HCT116 (cell line): ENCODE data around the gene SSH2. TPM values are rescaled to one million over a fixed set of nuclear protein-coding genes. Genes with fewer than 3 reads are reported as not detected.

Source experiments
- ATAC-seq: fragments of 200-7000 bp; cut with Tn5 transposase; 2 replicates; pipeline ENCODE4 v1.9.1; 2020; ENCODE audit warnings: mild to moderate bottlenecking, moderate library complexity
- BruUV-seq: library from RNA; stranded (reverse); fragments of 400-500 nt; replicated peaks from 2 replicates; lab custom pipeline; 2021; lab: Mats Ljungman, UMichigan
- CTCF ChIA-PET: fragments of 300-600 bp; sonication (Branson Sonifier 250); formaldehyde crosslinking; loops from one replicate; lab custom pipeline; 2021; ENCODE audit warnings: antibody characterized with exemption; lab: Charles Lee
- POLR2A ChIA-PET: fragments of 300-600, 350-600 bp; sonication (Branson Sonifier 250); formaldehyde crosslinking; loops from one replicate; lab custom pipeline; 2021; ENCODE audit warnings: antibody characterized with exemption; lab: Charles Lee
- RAD21 ChIA-PET, 2 experiments: fragments of 300-600 bp; sonication (Branson Sonifier 250); formaldehyde crosslinking; loops; one replicate each; lab custom pipeline; 2023; ENCODE audit warnings: low total read pairs in 2 of 2; ENCODE audit not compliant: uncharacterized antibody in 2 of 2, unreplicated experiment in 2 of 2, low non-redundant PET in 1 of 2; lab: Charles Lee
- DNase-seq: peaks from one replicate; pipeline ENCODE4 v3.0.0-alpha.2; 2010; ENCODE audit warnings: low read depth, low spot score
- H2AFZ ChIP-seq: fragments of 200-600 bp; shearing (Covaris generic), sonication (generic); 2 replicates; pipeline ENCODE4 v1.6.1; 2017; ENCODE audit warnings: low read depth, mixed run types, mixed read lengths, antibody characterized with exemption, low read length; ENCODE audit not compliant: poor library complexity, severe bottlenecking
- H3K27ac ChIP-seq: 2 replicates; pipeline ENCODE4 v1.5.1; 2012; ENCODE audit warnings: low read depth, low read length
- H3K27me3 ChIP-seq: fragments of 200-600 bp; sonication (generic); 2 replicates; pipeline ENCODE4 v1.6.1; 2016; ENCODE audit warnings: mixed run types, low read length, mixed read lengths; ENCODE audit not compliant: insufficient read depth
- H3K36me3 ChIP-seq, 2 experiments: fragments of 200-500 bp in 1 of 2; fragments of 200-600 bp in 1 of 2; sonication (Bioruptor generic) in 1 of 2; sonication (generic) in 1 of 2; 2 replicates each; pipeline versions ENCODE4 v1.5.1 to v1.6.1; 2014 to 2016; ENCODE audit warnings: low read length in 2 of 2, inconsistent platforms in 1 of 2, mixed read lengths in 1 of 2, mixed run types in 1 of 2; ENCODE audit not compliant: insufficient read depth in 2 of 2, control insufficient read depth in 1 of 2
- H3K4me1 ChIP-seq, 2 experiments: fragments of 200-600 bp in 1 of 2; sonication (generic) in 1 of 2; 2 replicates each; pipeline versions ENCODE4 v1.5.1 to v1.6.1; 2012 to 2017; ENCODE audit warnings: low read length in 2 of 2, inconsistent platforms in 1 of 2, mild to moderate bottlenecking in 1 of 2, mixed read lengths in 1 of 2, mixed run types in 1 of 2, moderate library complexity in 1 of 2; ENCODE audit not compliant: insufficient read depth in 2 of 2, control insufficient read depth in 1 of 2
- H3K4me2 ChIP-seq: fragments of 200-600 bp; sonication (generic); 2 replicates; pipeline ENCODE4 v1.6.1; 2017; ENCODE audit warnings: mixed run types, low read length, mixed read lengths
- H3K4me3 ChIP-seq, 2 experiments: fragments of 200-600 bp in 1 of 2; sonication (generic) in 1 of 2; replicated peaks in 1 of 2; 2 replicates each; pipeline ENCODE4 v1.5.1; 2011 to 2016; ENCODE audit warnings: low read length in 2 of 2, control low read depth in 1 of 2, low read depth in 1 of 2, mild to moderate bottlenecking in 1 of 2, mixed read lengths in 1 of 2, mixed run types in 1 of 2
- H3K79me2 ChIP-seq: fragments of 200-600 bp; sonication (generic); 2 replicates; pipeline ENCODE4 v1.6.1; 2017; ENCODE audit warnings: mild to moderate bottlenecking, mixed run types, low read length, moderate library complexity, mixed read lengths; ENCODE audit not compliant: insufficient read depth
- H3K9ac ChIP-seq: fragments of 200-600 bp; sonication (generic); 2 replicates; pipeline ENCODE4 v1.6.1; 2016; ENCODE audit warnings: low read length, mixed read lengths
- H3K9me2 ChIP-seq: fragments of 200-600 bp; sonication (generic), shearing (Covaris generic); 2 replicates; pipeline ENCODE4 v1.6.1; 2017; ENCODE audit warnings: mixed run types, mild to moderate bottlenecking, moderate library complexity; ENCODE audit not compliant: insufficient read depth
- H3K9me3 ChIP-seq, 2 experiments: fragments of 200-500 bp in 1 of 2; fragments of 200-600 bp in 1 of 2; sonication (Bioruptor generic) in 1 of 2; sonication (generic) in 1 of 2; 2 replicates each; pipeline ENCODE4 v1.6.1; 2014 to 2017; ENCODE audit warnings: low read length in 2 of 2, mixed read lengths in 2 of 2, inconsistent platforms in 1 of 2, low read depth in 1 of 2, mild to moderate bottlenecking in 1 of 2, mixed run types in 1 of 2, moderate library complexity in 1 of 2; ENCODE audit not compliant: control insufficient read depth in 1 of 2, insufficient read depth in 1 of 2
- H4K20me1 ChIP-seq: fragments of 200-600 bp; sonication (generic), shearing (Covaris generic); 2 replicates; pipeline ENCODE4 v1.6.1; 2017; ENCODE audit warnings: mixed run types, mild to moderate bottlenecking, moderate library complexity; ENCODE audit not compliant: insufficient read depth
- CBX3 ChIP-seq: IDR thresholded peaks from 2 replicates; pipeline ENCODE4 v1.6.1; 2012; ENCODE audit warnings: low read depth
- JUND ChIP-seq: IDR thresholded peaks from 2 replicates; pipeline ENCODE4 v1.6.1; 2012
- POLR2AphosphoS5 ChIP-seq: IDR thresholded peaks from 2 replicates; pipeline ENCODE4 v1.6.1; 2011; ENCODE audit warnings: mild to moderate bottlenecking, low read depth, low read length, moderate library complexity
- RAD21 ChIP-seq: IDR thresholded peaks from 2 replicates; pipeline ENCODE4 v1.6.1; 2012; ENCODE audit warnings: low read depth, mild to moderate bottlenecking
- YY1 ChIP-seq: IDR thresholded peaks from 2 replicates; pipeline ENCODE4 v1.6.1; 2011; ENCODE audit warnings: low read length, low read depth, moderate library complexity, mild to moderate bottlenecking; ENCODE audit not compliant: insufficient replicate concordance; ENCODE audit errors: extremely low read depth
- ZFX ChIP-seq: fragments of 450-650 bp; IDR thresholded peaks from 2 replicates; pipeline ENCODE4 v1.6.1; 2017
- intact Hi-C: fragments of 100-400 bp; cut with micrococcal nuclease; formaldehyde crosslinking; loops from 2 replicates; pipeline ENCODE4 v1.10.0; 2022
- total RNA-seq: library from RNA; stranded (reverse); gene quantifications from one replicate; pipeline ENCODE4 v1.2.1, GENCODE V29; 2021; ENCODE audit not compliant: unreplicated experiment
- TF ChIP-seq, protein P1 (sequence below), 3 experiments: fragments of 200-600 bp in 1 of 3; sonication (generic) in 1 of 3; IDR thresholded peaks in 2 of 3; conservative IDR thresholded peaks in 1 of 3; 2 replicates each; pipeline ENCODE4 v1.5.1; 2012 to 2017; ENCODE audit warnings: low read depth in 2 of 3, low read length in 2 of 3, antibody characterized with exemption in 1 of 3, borderline replicate concordance in 1 of 3, control low read depth in 1 of 3, mild to moderate bottlenecking in 1 of 3, mixed read lengths in 1 of 3, mixed run types in 1 of 3, moderate library complexity in 1 of 3; ENCODE audit not compliant: insufficient read depth in 1 of 3
- TF ChIP-seq, protein P2 (sequence below): IDR thresholded peaks from 2 replicates; pipeline ENCODE4 v1.6.1; 2012

SSH2 gene
- total RNA-seq, 1 experiment from 2014 or later = 17.0 TPM

DNA sequence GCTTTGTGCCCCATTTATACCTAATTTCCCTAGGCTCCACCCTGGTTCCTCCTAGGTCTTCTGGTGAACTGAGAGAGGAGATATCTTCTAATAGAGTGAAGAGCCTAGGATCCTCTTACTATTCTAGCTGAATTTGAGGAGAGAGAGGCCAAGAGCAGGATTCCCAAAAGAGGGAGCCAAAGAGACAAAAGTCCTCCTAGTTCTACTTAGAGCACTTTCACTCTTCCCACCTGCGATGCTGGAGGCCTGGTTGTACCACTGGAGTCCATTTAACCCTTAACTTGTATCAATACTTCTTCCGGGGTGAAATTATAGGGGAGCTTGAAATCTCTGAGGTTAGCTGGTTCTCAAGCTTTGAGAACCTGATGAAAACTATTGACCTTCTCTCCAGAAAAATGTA lies 3.4 kb upstream of the SSH2 start:
- peak; percentile 28 for DNase-seq
- Histone ChIP-seq H3K79me2 (peaks cover 14% of the 10 kb centered on the region), H3K9me3 (no peaks in the 10 kb centered on the region), H3K27ac (no peak overlapping the region), H3K9ac (no peak overlapping the region), H2AFZ (peak overlapping the region; percentile 71), H4K20me1 (no peaks in the 10 kb centered on the region), H3K4me3 (no peak overlapping the region), H3K4me1 (peaks cover 13 to 21% of the 10 kb centered on the region in 2 experiments), H3K36me3 (no peaks in the 10 kb centered on the region; a peak in 1 of 4 replicates), H3K4me2 (peak overlapping the region; percentile 37), H3K27me3 (no peaks in the 10 kb centered on the region), H3K9me2 (no peaks in the 10 kb centered on the region)
- ChIA-PET CTCF (interaction anchor here (0.6 to 4.8 kb wide), 10 partner anchors 9 to 733 kb away, joined by 3 to 106 read pairs (median 8); no protein-coding TSS in a partner anchor), POLR2A (no interaction called here), RAD21 (no interaction called here)
- intact Hi-C loops = loop anchor here (5.0 kb wide), 1 partner anchor 89 kb away; no protein-coding TSS in a partner anchor
- ATAC-seq = no peak
- no peak for TF ChIP-seq POLR2AphosphoS5
- peak; percentile 55 for TF ChIP-seq RAD21
- no peak for TF ChIP-seq ZFX
- TF ChIP-seq, protein P1, sequence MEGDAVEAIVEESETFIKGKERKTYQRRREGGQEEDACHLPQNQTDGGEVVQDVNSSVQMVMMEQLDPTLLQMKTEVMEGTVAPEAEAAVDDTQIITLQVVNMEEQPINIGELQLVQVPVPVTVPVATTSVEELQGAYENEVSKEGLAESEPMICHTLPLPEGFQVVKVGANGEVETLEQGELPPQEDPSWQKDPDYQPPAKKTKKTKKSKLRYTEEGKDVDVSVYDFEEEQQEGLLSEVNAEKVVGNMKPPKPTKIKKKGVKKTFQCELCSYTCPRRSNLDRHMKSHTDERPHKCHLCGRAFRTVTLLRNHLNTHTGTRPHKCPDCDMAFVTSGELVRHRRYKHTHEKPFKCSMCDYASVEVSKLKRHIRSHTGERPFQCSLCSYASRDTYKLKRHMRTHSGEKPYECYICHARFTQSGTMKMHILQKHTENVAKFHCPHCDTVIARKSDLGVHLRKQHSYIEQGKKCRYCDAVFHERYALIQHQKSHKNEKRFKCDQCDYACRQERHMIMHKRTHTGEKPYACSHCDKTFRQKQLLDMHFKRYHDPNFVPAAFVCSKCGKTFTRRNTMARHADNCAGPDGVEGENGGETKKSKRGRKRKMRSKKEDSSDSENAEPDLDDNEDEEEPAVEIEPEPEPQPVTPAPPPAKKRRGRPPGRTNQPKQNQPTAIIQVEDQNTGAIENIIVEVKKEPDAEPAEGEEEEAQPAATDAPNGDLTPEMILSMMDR (IDR thresholded peaks at IDR 0.05 in 2 of 3, conservative IDR thresholded peaks at IDR 0.05 in 1 of 3; ENCODE audit: borderline replicate concordance in 1 of 3, insufficient read depth in 1 of 3, low read depth in 2 of 3, low read length in 2 of 3) = peak; percentile 33 to 45 (median 44); a peak in 5 of 6 replicates
- BruUV-seq = no TSS peak

DNA sequence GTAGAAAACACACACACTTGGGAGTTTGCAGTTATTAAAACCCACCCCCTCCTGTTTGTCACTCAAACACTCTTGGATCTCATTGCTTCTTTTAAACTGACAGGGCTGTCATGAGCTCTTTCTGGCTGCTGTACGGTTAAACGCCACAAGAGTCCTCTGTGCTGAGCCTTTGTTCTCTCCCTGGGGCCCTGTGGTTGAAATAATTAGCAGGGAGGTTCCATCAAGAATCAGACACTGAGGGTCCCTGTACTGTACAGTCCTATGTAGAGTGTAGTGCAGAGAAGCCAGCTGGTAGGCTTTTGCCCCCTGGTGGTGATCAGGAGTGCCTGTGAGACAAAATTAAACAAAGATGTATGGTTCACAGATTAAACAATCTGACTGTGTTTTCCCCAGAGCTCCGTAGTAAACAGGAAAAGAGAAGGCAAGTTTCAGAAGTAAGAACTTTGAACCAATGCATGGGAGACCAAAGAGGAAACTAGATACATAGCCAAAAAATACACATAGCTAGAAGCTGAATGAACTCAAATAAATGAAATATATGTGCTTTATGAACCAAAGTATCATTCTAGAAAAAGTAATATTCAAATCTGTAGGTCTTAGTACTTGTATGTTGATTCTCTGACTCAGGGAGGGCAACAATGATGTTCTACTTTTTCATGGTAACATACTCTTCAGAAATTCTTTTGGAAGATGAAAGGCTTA lies 1.4 kb upstream of the SSH2 start:
- H3K4me2 ChIP-seq = peak overlapping the region; percentile 86
- peaks cover 34% of the 10 kb centered on the region for H3K79me2 ChIP-seq
- H4K20me1 ChIP-seq = no peaks in the 10 kb centered on the region
- DNase-seq (peak; percentile 82), ATAC-seq (peak; percentile 61)
- peak overlapping the region; percentile 74 to 92 for H3K4me3 ChIP-seq
- ChIA-PET POLR2A (interaction anchor here (1.0 to 1.3 kb wide), 3 partner anchors 84 to 124 kb away, joined by 3 read pairs; no protein-coding TSS in a partner anchor), RAD21 (interaction anchor here (0.7 to 2.5 kb wide), 9 partner anchors 63 to 350 kb away, joined by 3 to 18 read pairs (median 6); no protein-coding TSS in a partner anchor), CTCF (interaction anchor here (0.6 to 4.8 kb wide), 33 partner anchors 9 to 340 kb away, joined by 3 to 106 read pairs (median 6); partner anchors contain the start of gene EFCAB5)
- H3K9me3 ChIP-seq = no peaks in the 10 kb centered on the region
- H3K27ac ChIP-seq = no peak overlapping the region; the same call in 1 of the 2 replicates
- no peaks in the 10 kb centered on the region for H3K9me2 ChIP-seq
- H3K9ac ChIP-seq = 0 out of 2 replicates have a peak overlapping the region, but pooled peaks have one; percentile 69
- no peaks in the 10 kb centered on the region for H3K27me3 ChIP-seq
- peak overlapping the region; percentile 52 for H2AFZ ChIP-seq
- intact Hi-C loops = loop anchor here (1.0 to 5.0 kb wide), 6 partner anchors 64 to 351 kb away; no protein-coding TSS in a partner anchor
- peaks cover 13 to 23% of the 10 kb centered on the region in 2 experiments for H3K4me1 ChIP-seq
- no TSS peak for BruUV-seq
- H3K36me3 ChIP-seq = no peaks in the 10 kb centered on the region; a peak in 1 of 4 replicates
- TF ChIP-seq, protein P1 (IDR thresholded peaks at IDR 0.05 in 2 of 3, conservative IDR thresholded peaks at IDR 0.05 in 1 of 3; ENCODE audit: borderline replicate concordance in 1 of 3, insufficient read depth in 1 of 3, low read depth in 2 of 3, low read length in 2 of 3) = peak; percentile 91 to 97 (median 92)
- TF ChIP-seq JUND (0 out of 2 replicates have a peak, but pooled peaks have one; percentile 17), CBX3 (peak; percentile 77; the same call in 1 of the 2 replicates), ZFX (no peak), YY1 (no peak)
- TF ChIP-seq, protein P2, sequence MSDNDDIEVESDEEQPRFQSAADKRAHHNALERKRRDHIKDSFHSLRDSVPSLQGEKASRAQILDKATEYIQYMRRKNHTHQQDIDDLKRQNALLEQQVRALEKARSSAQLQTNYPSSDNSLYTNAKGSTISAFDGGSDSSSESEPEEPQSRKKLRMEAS = peak; percentile 30; the same call in 1 of the 2 replicates
